HCT116 (cell line): ENCODE results near the gene CTNNA1.

ENCODE experiments used
- CEBPB ChIP-seq: IDR thresholded peaks from 2 replicates; pipeline ENCODE4 v1.6.1; 2012; ENCODE audit warnings: low read depth
- CTCF ChIP-seq, 3 experiments: fragments of 200-600 bp in 1 of 3; sonication (generic) in 1 of 3; IDR thresholded peaks in 2 of 3; conservative IDR thresholded peaks in 1 of 3; 2 replicates each; pipeline ENCODE4 v1.5.1; 2012 to 2017; ENCODE audit warnings: low read depth in 2 of 3, low read length in 2 of 3, antibody characterized with exemption in 1 of 3, borderline replicate concordance in 1 of 3, control low read depth in 1 of 3, mild to moderate bottlenecking in 1 of 3, mixed read lengths in 1 of 3, mixed run types in 1 of 3, moderate library complexity in 1 of 3; ENCODE audit not compliant: insufficient read depth in 1 of 3
- JUND ChIP-seq: IDR thresholded peaks from 2 replicates; pipeline ENCODE4 v1.6.1; 2012
- POLR2A ChIP-seq: IDR thresholded peaks from 2 replicates; pipeline ENCODE4 v1.7.0; 2011; ENCODE audit warnings: borderline replicate concordance; ENCODE audit not compliant: insufficient read depth, insufficient read length; ENCODE audit errors: extremely low read depth
- POLR2AphosphoS5 ChIP-seq: IDR thresholded peaks from 2 replicates; pipeline ENCODE4 v1.6.1; 2011; ENCODE audit warnings: mild to moderate bottlenecking, low read depth, low read length, moderate library complexity
- REST ChIP-seq: IDR thresholded peaks from 2 replicates; pipeline ENCODE4 v1.6.1; 2012; ENCODE audit warnings: low read depth
- TCF7L2 ChIP-seq: IDR thresholded peaks from 2 replicates; pipeline ENCODE4 v1.7.0; 2011; ENCODE audit warnings: borderline replicate concordance, inconsistent platforms; ENCODE audit not compliant: insufficient read depth, insufficient read length; ENCODE audit errors: extremely low read depth

GRCh38 chr5:138824516-138824915 lies 71.3 kb downstream of the CTNNA1 start:
- no peak for TF ChIP-seq CEBPB
- no peak for TF ChIP-seq CTCF (IDR thresholded peaks at IDR 0.05 in 2 of 3, conservative IDR thresholded peaks at IDR 0.05 in 1 of 3; ENCODE audit: borderline replicate concordance in 1 of 3, insufficient read depth in 1 of 3, low read depth in 2 of 3, low read length in 2 of 3)
- no peak for TF ChIP-seq POLR2A
- TF ChIP-seq TCF7L2: no peak
- no peak for TF ChIP-seq POLR2AphosphoS5
- no peak for TF ChIP-seq JUND
- TF ChIP-seq REST: no peak
